ENCODE results near the gene NR2C2AP. TPM values are rescaled to one million over a fixed set of nuclear protein-coding genes. Genes with fewer than 3 reads are reported as not detected.
A peak's percentile ranks its signal among the peaks of the same experiment; 100 is the strongest.

The NR2C2AP gene
- total RNA-seq, 4 donors from 2014 or later, result 16.6 to 30.9 (median 24.9) TPM

DNA sequence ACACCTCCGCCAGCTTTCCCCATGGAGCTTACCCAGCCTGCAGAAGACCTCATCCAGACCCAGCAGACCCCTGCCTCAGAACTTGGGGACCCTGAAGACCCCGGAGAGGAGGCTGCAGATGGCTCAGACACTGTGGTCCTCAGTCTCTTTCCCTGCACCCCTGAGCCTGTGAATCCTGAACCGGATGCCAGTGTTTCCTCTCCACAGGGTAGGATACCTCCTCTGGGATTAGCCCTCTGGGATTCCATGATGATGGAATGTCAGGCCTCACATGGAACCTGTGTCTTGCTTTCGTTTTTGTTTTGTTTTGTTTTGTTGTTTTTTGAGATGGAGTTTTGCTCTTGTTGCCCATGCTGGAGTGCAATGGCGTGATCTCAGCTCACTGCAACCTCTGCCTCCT lies 9.3 kb downstream of the NR2C2AP start:
- Histone ChIP-seq H3K27ac (no peak overlapping the region), H3K9me3 (no peaks in the 10 kb centered on the region), H3K4me1 (peaks cover 52% of the 10 kb centered on the region), H3K27me3 (no peaks in the 10 kb centered on the region), H3K4me3 (peak overlapping the region; percentile 87), H3K36me3 (peaks cover 26% of the 10 kb centered on the region)
- 68% methylated on average over 5 of the region's 5 CpGs for WGBS
- no peak for DNase-seq (ENCODE audit: low spot score in 2 of 2)
- TF ChIP-seq POLR2AphosphoS5 (IDR thresholded peaks at IDR 0.05) (no peak), EP300 (IDR thresholded peaks at IDR 0.05) (no peak), POLR2A (IDR thresholded peaks at IDR 0.05) (no peak)
- TF ChIP-seq, protein P1, sequence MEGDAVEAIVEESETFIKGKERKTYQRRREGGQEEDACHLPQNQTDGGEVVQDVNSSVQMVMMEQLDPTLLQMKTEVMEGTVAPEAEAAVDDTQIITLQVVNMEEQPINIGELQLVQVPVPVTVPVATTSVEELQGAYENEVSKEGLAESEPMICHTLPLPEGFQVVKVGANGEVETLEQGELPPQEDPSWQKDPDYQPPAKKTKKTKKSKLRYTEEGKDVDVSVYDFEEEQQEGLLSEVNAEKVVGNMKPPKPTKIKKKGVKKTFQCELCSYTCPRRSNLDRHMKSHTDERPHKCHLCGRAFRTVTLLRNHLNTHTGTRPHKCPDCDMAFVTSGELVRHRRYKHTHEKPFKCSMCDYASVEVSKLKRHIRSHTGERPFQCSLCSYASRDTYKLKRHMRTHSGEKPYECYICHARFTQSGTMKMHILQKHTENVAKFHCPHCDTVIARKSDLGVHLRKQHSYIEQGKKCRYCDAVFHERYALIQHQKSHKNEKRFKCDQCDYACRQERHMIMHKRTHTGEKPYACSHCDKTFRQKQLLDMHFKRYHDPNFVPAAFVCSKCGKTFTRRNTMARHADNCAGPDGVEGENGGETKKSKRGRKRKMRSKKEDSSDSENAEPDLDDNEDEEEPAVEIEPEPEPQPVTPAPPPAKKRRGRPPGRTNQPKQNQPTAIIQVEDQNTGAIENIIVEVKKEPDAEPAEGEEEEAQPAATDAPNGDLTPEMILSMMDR (IDR thresholded peaks at IDR 0.05), result no peak

DNA sequence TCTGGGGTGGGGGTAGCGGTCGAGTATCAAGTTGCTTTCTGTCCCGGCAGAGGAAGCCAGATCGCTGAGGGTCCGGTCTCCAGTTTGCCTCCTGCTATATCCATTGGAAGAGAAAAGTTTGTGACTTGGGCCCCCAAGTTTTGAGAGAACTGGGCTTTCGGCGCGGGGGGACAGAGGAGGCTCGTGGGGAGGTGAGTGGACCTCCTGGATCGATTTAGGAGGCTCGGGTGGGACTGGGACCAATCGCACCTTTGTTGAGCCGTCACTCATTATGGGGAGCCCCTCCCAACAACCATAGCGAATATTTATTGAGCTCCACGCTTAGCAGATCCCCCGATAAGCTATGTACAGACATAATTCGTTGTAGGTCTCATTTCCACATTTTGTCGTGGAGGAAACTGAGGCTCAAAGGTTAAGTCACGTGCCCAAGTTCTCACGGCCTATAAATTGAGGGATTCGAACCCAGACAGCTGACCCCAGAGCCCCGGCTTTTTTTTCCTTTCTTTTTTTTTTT lies 10.2 kb downstream of the NR2C2AP start:
- TF ChIP-seq POLR2A (IDR thresholded peaks at IDR 0.05), result no peak
- TF ChIP-seq POLR2AphosphoS5 (IDR thresholded peaks at IDR 0.05), result no peak
- no peak for TF ChIP-seq EP300 (IDR thresholded peaks at IDR 0.05)
- TF ChIP-seq, protein P1 (IDR thresholded peaks at IDR 0.05), result no peak
- Histone ChIP-seq H3K4me3 (peak overlapping the region; percentile 87), H3K9me3 (no peaks in the 10 kb centered on the region), H3K27ac (peak overlapping the region; percentile 99), H3K36me3 (peaks cover 16% of the 10 kb centered on the region), H3K4me1 (peaks cover 52% of the 10 kb centered on the region), H3K27me3 (no peaks in the 10 kb centered on the region)
- no peak for DNase-seq (ENCODE audit: low spot score in 2 of 2)
- under 1% methylated on average over 13 of the region's 22 CpGs for WGBS

DNA sequence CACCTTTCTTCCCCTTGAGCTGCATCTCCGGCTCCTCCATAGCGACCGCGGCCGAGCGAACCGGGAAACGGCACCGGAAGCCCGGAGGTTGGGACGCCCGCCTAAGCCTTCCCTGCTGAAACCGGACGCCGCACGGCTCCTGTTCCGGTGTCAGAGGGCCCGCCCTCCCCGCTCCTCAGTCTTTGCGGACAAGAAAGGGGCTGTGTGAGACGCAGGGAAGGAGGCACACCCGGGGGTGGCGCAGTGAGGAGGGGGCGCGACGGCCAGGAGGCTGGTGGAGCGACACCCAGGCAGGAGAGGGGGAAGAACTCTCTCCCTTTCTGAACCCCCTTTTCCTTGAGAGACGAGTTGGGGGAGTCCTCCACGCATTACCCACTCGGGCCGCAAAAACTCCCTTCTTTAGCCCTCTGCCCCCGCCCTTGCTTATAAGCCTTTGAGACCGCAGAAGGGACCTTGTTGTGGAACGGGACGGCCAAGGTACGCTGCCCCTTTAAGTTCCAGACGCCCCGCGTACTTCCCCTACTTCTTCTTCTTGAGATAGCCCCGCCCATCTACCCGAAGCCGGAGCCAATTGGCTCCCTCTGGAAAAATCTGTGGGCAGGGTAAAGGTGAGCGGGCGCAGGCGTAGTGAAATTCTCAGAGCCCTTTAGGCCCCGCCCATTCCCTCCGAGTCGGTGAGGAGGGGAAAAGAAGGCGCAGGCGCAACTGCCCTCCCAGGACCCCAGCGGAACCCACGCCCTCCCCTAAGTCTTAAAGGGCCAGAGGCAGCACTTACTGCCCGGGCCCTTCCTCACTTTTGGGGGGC lies 10.9 kb downstream of the NR2C2AP start, which contains the start of the genes BORCS8 and RFXANK:
Gene BORCS8 (minus strand): TSS at position 75 of the 805 bp plus-strand sequence. CDS start 35 bp downstream, at position 40.
Gene RFXANK (plus strand): TSS at position 181 of the 805 bp plus-strand sequence. CDS start 1,689 bp downstream, outside the sequence.
- H3K4me1 ChIP-seq, result peaks cover 52% of the 10 kb centered on the region
- peak; percentile 99 to 100 for DNase-seq (ENCODE audit: low spot score in 2 of 2)
- H3K36me3 ChIP-seq, result peaks cover 10% of the 10 kb centered on the region
- peak within 1 kb of the TSS; percentile 99 for H3K27ac ChIP-seq
- no peaks in the 10 kb centered on the region for H3K27me3 ChIP-seq
- under 1% methylated on average over 39 of the region's 53 CpGs for WGBS
- H3K9me3 ChIP-seq, result no peaks in the 10 kb centered on the region
- TF ChIP-seq, protein P1 (IDR thresholded peaks at IDR 0.05), result no peak
- TF ChIP-seq EP300 (IDR thresholded peaks at IDR 0.05), result no peak
- peak in 2 of 3 donors; percentile 84 to 94 for TF ChIP-seq POLR2AphosphoS5 (IDR thresholded peaks at IDR 0.05)
- TF ChIP-seq POLR2A (IDR thresholded peaks at IDR 0.05), result peak in 1 of 2 donors; percentile 23
- peak within 1 kb of the TSS; percentile 87 for H3K4me3 ChIP-seq

DNA sequence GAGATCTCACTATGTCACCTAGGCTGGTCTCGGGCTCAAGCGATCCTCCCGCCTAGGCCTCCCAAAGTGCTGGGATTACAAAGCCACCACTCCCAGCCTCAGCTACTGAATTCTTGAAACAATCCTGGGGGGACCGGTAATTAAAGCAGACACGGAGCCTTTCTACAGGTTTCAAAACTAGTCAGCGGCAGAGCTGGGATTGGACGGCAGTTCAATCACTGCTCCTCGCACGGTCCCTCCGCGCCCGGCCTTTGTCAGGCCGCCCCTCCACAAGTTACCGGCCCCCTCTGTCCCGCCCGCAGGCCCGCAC lies 11.5 kb downstream of the NR2C2AP start:
- TF ChIP-seq, protein P1 (IDR thresholded peaks at IDR 0.05), result no peak
- TF ChIP-seq EP300 (IDR thresholded peaks at IDR 0.05) (no peak), POLR2A (IDR thresholded peaks at IDR 0.05) (no peak), POLR2AphosphoS5 (IDR thresholded peaks at IDR 0.05) (no peak)
- Histone ChIP-seq H3K9me3 (no peaks in the 10 kb centered on the region), H3K27ac (peak overlapping the region; percentile 99), H3K36me3 (peaks cover 8% of the 10 kb centered on the region), H3K4me3 (peak overlapping the region; percentile 87), H3K27me3 (no peaks in the 10 kb centered on the region), H3K4me1 (peaks cover 52% of the 10 kb centered on the region)
- WGBS, result 0% methylated on average over 11 of the region's 17 CpGs
- DNase-seq (ENCODE audit: low spot score in 2 of 2), result no peak

DNA sequence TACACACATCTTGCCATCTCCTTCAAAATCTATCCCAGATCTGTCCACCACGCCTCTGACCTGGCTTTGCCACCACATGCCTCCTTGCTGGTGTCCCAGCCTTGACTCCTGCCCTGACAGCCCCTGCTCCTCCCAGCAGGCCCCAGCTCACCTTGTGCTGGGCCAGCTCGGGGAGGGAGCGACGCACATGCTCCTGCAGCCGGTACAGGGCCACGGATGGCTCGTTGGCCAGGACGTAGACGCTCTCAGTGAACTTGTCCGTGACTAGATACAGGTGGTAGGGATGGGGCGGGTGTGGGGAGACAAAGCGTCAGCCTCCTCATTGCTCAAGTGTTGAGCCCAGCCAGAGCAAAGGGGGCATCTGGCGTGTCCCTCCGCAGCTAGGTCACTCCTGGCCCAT lies 16.5 kb downstream of the NR2C2AP start:
- DNase-seq (ENCODE audit: low spot score in 2 of 2), result no peak
- Histone ChIP-seq H3K9me3 (no peaks in the 10 kb centered on the region), H3K36me3 (peaks cover 28% of the 10 kb centered on the region), H3K27me3 (no peaks in the 10 kb centered on the region), H3K4me3 (no peak overlapping the region), H3K4me1 (peaks cover 26% of the 10 kb centered on the region), H3K27ac (no peak overlapping the region)
- WGBS, result 91% methylated on average over 14 of the region's 14 CpGs
- TF ChIP-seq EP300 (IDR thresholded peaks at IDR 0.05) (no peak), POLR2A (IDR thresholded peaks at IDR 0.05) (no peak), POLR2AphosphoS5 (IDR thresholded peaks at IDR 0.05) (no peak)
- TF ChIP-seq, protein P1 (IDR thresholded peaks at IDR 0.05), result no peak
